Right hindlimb (tissue), 1 donor: Measurements from ENCODE around the gene PGBD2.
"Not testable (repeated sequence)": the region's sequence is repeated elsewhere in the genome, so short reads cannot be mapped to it uniquely, and the experiment has no call there.

Experiments
- DNase-seq: peaks from one replicate; pipeline ENCODE4 v3.0.0-alpha.2; 2018

The PGBD2 gene, protein sequence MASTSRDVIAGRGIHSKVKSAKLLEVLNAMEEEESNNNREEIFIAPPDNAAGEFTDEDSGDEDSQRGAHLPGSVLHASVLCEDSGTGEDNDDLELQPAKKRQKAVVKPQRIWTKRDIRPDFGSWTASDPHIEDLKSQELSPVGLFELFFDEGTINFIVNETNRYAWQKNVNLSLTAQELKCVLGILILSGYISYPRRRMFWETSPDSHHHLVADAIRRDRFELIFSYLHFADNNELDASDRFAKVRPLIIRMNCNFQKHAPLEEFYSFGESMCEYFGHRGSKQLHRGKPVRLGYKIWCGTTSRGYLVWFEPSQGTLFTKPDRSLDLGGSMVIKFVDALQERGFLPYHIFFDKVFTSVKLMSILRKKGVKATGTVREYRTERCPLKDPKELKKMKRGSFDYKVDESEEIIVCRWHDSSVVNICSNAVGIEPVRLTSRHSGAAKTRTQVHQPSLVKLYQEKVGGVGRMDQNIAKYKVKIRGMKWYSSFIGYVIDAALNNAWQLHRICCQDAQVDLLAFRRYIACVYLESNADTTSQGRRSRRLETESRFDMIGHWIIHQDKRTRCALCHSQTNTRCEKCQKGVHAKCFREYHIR

DNA sequence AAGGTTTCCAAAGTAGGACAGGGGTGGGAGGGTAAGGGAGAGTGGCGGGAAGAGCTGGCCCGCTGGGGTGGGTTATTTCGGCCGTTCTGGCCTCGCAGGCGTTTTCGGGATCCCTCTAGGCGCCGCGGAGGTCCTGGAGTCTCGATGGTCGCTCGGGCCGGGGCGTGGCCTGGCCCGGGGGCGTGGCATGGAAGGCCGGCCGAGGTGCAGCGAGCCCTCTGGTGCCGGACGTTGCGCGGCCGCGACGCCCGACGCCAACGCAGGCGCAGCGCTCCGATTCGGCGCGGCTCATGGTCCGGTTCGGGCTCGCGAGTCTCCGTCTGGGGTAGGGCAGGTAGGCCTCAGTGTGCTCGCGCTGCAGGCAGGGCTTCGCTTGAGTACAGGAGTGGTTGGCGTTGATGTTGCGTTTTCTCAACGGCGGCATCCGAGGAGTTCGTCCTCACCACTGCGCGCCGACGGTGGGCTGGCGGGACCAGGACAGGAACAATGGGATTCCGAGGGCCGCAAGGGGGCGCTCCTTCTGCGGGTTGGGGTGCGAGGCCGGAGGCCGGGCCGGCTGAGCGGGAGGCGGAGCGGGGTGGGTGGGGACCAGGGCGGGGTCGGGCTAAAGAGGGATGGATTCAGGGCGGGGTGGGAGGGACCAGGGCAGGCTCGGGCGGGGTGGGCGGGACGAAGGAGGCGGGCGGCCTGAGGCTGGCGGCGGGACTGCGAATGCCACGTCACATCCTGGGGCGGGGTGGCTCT, at the start of gene PGBD2:
Gene PGBD2, plus strand, starts transcription at position 227 of the 744 bp plus-strand sequence. CDS start 7,628 bp downstream, outside the sequence.
- DNase-seq, result peak; percentile 97

DNA sequence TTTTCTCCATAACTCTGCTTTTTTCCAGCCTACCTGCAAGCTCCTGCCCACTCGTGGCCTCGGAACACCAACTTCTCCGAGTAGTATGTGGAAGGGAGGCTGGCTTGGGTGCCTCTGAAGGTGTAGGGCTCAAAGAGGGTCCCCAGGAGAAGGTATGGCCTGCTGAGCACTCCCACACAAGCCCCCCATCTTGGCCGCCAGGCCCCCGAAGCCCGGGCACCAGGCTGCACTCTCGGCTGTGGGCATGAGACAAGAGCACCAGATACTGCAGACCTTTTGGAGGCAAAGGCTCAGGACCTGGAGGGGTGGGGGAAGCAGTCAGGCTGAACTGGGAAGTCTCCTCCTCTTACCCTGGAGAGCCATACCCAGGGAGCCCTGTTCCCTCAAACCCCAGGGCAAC, 48.8 kb upstream of the PGBD2 start:
- no peak for DNase-seq

DNA sequence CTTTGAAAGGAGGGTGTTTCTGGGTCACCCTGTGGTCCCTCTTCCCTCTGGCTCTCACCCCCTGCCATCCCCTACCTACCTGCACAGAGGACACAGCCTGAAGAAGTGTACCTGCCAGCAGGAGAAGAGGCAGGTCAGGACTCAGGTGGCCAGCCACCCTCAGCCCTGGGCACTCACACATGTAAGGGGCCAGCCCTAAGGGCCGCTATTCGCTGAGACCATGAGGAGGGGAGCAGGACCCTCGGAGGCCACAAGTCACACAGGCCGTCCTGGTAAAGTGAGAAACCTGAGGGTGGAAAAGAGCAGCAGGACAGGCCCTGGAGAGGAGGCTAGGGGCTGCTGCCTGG, 48.3 kb upstream of the PGBD2 start:
- DNase-seq, result no peak

DNA sequence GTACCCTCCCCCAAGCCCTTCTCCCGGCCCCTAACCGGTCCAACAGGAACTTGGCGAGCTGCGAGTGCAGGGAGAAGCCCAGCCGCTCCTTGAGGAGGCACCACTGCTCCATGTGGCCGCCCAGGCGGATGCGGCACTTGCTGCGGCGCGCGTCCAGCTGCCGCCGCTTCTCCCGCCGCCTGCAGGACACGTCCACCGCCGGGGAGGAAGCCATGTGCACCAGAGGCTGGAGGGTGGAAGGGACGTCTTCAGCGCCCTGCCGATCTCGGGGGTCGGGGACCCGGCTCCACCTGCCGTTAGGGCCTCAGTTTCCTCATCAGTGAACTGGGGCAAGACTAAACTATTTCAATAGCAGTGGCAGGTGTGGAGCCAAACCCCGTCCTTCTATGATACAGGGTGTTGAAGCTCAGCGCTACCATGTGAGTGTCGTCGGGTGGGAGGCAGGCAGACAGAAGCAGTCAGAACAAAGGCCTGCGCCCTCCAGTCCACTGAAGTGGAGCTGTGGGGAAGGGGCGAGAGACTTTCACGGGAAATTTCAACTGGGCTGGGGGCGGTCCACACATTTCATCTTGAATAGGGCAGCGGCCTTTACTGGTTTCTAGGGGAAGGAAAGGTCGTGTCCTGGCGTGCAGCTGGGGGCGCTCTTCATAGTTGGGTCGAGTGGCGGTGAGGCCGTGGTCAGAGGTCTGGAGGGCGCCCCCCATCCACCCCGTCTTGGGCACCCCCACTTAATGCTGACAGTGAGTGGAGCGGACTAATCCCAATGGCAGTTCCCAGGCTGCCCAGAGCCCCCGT, 47.7 kb upstream of the PGBD2 start:
- DNase-seq, result peak; percentile 82

DNA sequence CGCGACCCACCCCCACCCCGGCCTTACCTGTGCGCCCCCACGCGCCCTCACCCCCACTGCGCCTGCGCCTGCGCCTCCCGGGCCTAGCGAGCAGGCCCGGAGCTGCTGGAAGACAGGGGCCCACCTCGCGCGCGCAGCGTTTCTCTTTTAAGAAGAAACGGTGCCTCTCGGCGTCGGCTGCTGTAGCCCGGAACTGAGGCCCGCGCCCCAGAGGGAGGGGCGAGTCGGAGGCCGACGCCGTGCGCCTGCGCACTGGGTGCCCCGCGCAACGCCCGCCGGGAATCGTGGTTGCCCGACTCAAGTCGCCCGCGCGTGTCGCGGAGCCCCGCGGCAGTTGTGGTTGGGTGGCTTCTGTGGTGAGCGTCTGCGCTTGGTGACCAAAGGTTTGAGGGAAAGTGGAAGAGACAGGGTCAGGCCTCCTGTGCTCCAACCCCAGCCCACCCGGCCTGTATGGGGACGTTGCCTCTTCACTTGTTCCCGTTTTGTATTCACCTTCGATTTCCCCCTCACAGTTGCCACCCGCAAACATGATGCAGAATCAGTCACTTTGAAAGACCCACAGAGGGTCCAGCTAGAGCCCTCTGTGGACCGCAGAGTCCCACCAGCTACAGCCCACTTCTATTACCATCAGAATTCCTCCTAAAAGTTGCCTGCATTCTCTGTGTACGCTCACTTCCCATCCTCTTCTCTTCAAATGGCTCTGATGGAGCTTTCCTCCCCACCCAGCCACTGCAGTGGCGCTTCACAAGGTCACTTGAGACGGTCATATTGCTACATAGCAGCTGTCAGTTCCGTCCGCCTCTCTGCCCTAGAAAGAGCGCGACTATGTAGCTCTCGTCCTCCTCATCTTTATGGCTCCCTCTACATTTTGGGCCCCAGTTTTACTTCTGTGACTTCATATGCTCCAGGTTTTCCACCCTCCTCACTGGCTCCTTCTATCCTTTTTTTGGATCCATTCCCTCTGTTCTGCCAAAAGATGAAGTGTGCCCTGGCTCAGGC, 46.8 kb upstream of the PGBD2 start, which contains the start of gene ZNF692:
Gene ZNF692, minus strand, starts transcription at position 195 of the 999 bp plus-strand sequence. CDS start 776 bp downstream, outside the sequence.
- peak; percentile 98 for DNase-seq

DNA sequence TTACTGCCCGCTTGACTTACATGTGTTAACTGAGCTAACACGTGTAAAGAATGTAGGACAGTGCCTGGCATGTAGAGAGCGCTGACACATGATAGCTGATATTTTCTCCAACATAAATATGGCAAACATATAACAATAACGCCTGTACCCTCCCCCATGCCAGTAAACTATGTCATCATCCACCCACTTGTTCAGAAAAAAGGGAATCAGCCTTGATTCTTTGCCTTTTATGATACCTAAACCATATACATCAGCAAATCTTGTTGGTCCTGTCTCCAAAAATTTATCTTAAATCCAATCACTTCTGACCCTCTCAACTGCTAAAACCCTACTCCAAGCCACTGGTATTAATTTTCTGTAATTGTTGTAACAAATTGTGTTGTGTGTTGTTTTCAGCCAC, 46.0 kb upstream of the PGBD2 start:
- DNase-seq, result no peak

DNA sequence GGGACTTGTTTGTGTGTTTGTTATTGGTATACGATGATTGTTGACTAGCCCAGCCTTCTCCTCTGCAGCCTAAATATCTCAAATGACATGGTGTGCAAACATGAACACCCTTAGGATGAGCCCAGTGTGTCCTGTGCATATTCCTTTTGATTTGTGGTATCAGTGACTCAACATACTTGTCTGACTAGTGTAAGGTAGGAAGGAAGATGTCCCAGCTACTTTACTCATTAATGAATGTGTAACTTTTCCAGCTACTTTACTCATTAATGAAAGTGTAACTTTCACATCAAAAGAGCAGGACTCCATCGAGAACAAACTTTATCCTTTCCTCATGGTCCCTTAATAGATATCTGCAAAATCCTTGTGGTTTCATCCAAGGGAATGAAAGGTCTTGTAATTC, 44.4 kb upstream of the PGBD2 start:
- no peak for DNase-seq

DNA sequence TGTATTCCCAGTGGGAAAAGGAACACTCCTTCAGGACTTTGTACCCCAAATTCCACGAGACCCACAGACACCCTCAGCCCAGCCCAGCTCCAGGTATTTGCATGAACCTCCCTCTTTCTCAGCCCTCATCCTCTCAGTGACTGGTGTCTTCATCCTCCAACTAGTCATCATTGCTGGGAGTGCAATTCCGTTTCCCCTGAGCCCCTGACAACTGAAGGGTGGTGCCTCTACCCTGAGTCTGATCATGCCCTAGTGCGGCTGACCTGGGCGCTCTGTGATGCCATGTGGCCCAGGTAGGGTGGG, 43.4 kb upstream of the PGBD2 start:
- DNase-seq, result no peak

DNA sequence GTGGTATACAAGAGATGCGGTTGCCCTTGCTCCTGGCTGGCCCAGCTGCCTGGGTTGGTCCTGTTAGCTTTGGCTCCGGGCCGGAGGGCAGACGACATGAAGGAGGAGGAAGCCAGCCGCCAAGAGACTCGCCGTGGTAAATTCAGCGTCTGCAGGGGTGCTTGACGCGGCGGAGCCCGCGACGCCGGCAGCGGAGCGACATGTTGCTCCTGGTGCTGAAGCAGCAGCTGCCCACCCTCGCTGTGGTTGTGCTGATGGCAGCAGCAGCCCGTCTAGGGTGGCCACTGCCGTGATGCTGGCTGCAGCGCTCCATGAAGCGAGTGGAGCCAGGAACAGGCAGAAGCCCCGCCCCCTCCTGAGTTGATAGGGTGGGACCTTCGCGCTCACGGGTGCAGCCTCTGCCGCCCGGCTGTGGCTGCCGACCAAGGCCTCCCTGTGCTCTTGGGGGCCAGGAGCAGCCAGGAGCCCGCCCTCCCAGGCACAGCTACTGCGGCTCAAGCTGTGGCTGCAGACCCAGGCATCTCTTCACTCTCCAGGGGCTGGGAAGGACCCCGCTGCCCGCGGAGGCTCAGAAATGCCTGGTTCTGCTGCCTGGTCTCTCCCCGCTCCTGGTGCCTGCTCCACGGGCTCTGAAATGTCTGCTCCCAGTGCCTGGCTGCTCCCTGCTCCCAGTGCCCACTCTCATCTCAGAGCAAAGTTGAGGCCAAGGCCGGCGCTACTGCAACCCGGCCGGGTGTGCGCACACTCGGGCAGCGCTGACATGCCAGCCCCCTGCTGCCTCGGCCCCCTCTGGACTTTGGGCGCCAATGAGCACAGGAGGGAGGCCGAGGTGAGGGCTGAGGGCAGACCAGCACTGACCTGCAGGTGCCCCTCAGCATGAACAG, 42.8 kb upstream of the PGBD2 start:
- peak; percentile 91 for DNase-seq

DNA sequence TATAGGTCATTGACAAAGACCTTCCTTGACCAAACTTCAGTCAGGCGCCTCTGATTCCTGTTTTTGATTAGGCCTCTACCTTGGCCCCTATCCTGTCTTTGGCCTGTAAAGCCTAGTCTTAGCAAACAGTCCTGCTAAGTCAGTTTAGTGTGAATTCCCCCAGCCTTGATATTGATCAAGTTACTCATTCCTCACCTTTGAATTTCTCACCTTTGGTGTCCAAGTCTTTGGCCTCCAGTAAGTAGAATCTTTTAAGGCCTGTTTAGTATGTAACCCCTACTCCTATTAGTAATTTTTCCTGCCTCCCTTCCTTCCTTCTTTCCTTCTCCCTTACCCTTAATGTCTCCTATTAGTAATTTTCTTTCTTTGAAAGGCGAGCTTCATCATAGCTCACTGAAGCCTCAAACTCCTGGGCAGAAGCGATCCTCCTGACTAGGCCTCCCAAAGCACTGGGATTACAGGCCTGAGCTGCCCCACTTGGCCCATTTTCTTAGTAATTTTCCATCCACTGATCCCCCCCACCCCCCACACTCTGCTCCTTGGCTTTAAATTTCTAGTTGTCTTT, 34.1 kb upstream of the PGBD2 start:
- no peak for DNase-seq

DNA sequence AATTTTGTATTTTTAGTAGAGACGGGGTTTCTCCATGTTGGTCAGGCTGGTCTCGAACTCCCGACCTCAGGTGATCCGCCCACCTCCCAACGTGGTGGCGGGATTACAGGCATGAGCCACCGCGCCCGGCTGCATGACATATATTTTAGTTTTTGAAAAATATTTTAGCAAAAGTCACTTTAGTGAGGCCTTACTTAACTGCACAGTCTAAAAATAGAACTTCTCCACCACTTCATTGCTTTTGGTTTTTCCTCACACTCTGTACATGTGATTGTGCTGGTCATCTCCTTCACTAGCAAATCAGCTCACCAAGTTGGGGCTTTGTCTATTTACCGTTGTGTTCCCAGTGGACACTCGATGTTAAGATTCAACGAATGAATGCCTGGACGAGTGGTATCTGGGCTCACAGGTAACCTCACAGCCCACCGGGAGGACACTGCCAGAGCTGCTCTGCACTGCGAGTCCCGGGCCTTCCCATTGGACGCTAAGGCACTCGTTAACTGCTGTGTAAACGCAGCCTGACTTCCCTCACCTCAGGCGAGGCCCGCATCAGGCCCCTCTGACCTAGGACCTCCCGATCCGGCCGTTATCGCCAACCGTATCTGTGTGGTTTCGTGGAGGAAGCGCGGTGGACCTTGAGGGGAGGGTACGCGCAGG, 33.2 kb upstream of the PGBD2 start:
- peak; percentile 82 for DNase-seq

DNA sequence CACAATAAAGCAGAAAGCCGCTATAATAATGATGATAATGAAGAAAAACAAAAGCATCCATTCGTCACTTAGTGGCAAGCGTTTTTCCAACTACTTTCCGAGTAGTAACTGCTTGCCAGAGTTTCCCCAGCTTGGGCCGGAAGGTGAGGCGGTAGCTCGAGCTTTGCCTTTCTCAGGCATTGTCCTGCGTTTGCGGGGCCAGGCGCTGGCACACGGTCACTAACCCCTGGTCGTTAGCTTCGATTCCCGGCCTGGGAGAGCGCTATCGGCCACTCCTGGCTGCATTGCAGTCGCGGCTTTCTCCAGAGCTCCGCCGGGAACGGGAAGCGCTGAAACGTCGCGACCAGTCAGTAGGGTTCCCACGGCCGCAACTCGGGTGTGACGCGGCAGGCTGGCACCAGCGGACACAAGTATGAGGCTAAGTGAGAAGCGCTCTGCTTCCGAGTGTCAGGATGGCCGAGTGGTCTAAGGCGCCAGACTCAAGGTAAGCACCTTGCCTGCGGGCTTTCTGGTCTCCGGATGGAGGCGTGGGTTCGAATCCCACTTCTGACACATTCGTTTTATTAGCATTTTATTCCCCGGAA, 32.5 kb upstream of the PGBD2 start:
- DNase-seq, result peak; percentile 97

DNA sequence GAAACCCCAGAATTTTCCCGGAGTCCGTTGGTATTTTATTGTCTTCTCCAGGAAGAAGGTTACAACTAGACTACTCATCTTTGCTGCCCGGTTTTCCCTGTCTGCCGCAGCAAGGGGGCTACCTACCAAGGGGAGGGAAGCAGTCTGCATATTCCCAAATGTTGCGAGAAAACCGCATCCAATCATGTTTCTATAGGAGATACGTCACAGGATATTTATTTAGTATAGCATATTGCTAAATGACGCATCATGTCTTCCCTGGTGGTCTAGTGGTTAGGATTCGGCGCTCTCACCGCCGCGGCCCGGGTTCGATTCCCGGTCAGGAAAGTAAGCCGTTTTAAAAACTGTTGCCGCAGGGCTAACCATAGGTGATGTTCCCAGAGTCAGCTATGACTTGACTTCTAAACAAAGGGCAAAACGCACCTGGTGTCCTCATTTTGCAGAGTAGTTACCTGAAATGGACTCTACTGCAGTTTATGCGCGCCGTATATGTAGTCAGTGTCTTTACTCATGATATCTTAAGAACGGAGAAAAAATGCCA, 32.0 kb upstream of the PGBD2 start:
- DNase-seq, result peak; percentile 92

DNA sequence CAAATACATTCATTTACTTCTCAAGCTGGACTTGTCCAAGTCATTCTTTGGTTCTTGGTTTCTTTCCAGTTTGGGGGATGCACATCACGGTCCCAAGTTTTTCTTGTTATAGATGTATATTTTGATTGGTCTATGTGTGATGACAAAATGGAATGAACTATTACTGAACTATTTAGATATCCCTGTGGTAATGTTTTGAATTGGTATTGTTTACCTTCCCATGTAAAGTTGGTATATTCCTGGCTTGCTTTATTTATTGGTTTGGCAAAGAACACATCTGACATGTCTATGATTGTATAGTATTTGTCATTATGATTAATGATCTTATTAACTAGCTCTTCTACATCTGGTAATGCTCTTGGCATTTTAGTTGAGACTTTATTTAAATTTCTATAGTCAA, 24.8 kb upstream of the PGBD2 start:
- DNase-seq, result no peak

DNA sequence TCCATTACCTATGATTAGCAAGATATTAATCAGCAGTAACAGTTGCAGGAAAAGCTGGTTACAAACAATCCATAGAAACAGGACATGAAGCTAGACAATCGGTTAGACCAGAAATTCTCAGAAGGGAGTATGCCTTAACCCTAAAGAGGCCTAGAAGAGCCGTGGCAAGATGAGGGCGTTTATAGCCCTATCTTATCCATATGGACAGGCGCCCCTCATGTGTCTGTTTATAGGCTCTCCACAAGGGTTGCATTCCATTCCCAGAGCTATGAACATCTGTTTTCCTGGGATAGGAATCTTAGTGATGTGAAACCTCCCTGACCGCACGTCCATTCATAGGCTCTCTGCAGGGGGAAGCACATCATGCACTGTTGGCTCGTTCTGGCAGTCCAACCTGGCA, 23.6 kb upstream of the PGBD2 start:
- not testable (repeated sequence) for DNase-seq

DNA sequence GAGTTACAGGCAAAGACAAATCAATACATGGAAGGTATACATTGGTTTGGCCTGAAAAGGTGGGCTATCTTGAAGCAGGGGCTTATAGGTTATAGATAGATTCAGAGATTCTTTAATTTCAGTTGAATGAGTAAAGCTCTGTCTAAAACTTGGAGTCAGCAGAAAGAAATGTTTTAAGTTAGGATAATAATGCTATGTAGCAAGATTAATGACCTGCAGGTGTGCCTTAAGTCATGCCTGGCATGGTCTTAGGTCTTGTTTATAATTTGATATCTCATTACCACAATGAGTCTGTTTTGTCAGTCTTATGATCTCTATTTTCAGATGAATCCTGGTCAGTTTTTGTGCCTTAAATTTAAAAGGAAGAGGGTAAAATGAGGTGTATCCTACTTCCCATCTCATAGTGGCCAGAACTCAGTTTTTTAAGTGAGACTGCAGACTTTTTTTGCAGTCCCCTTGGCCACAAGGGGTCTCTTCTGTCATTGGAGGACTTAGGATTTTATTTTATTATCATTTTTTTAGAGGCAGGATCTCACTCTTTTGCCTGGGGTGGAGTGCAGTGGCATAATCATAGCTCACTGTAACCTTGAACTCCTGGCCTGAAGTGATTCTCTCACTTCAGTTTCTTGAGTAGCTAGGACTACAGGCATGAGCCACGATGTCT, 21.3 kb upstream of the PGBD2 start:
- DNase-seq, result no peak

DNA sequence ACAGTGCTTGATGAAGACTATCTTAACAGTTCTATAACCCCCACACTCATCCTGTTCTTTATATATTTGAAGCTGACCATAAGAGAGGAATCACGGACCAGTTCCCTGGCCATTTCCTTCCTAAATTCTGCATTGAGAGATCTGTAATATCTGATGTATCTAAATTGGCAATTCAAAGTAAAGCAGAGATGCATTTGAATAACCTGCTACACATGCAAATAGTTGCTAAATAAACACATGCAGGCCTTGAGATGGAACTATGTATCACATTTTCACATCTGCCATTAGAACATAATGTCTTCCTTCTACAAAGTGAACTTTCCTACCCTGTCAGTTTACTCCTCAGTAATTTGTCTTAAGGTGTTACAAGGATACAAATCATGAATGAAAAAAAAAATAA, 20.4 kb upstream of the PGBD2 start:
- no peak for DNase-seq

DNA sequence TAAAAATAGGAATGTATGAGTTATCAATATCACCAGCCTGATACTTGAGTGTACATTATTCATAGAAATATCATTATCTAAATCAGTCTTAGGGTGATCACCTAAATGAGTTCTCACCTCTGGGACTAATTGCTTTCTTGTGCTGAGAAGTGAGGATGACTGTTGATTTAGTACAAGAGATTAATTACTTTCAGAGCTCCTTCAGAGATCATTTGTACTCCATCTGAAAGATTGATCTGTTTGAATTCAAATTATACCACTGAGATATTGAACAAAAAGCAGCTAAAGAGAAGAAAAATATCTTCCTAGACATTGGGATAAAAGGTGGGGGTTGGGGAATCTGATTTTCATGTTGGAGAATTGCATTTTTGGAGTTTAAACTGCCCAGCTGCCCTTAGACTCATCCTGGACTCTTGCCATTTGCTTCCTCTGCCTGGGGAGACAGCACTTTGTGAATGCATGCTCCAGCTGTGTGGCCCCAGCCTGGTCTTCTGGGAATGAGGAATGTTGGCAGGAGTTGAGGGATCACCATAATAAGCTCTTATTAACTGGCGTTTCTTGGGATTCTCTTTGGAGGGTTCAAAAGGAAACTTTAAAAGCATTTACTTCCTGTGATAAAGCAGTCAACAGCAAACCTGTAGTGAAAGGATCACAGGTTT, 19.7 kb upstream of the PGBD2 start:
- peak; percentile 74 for DNase-seq
